HepG2 (cell line): Measurements from ENCODE around the gene SH3D19. TPM values are rescaled to one million over a fixed set of nuclear protein-coding genes. Genes with fewer than 3 reads are reported as not detected.
A peak's percentile ranks its signal among the peaks of the same experiment; 100 is the strongest.

Source experiments
- ARHGAP35 ChIP-seq: sonication (generic); formaldehyde crosslinking; IDR thresholded peaks from 2 replicates; pipeline ENCODE4 v1.9.0; 2022; ENCODE audit warnings: mild to moderate bottlenecking, inconsistent platforms, moderate library complexity, missing genetic modification reagents, borderline replicate concordance
- GFI1 ChIP-seq: sonication (generic); formaldehyde crosslinking; IDR thresholded peaks from 2 replicates; pipeline ENCODE4 v1.5.0; 2020; ENCODE audit warnings: missing genetic modification reagents, mild to moderate bottlenecking, borderline replicate concordance
- KLF6 ChIP-seq: IDR thresholded peaks from 2 replicates; pipeline ENCODE4 v1.8.0; 2016; ENCODE audit warnings: missing biosample characterization, missing genetic modification reagents
- NFKBIZ ChIP-seq: IDR thresholded peaks from 2 replicates; pipeline ENCODE4 v1.6.1; 2018; ENCODE audit warnings: missing genetic modification reagents, missing compliant biosample characterization
- ONECUT2 ChIP-seq: sonication (generic); formaldehyde crosslinking; IDR thresholded peaks from 2 replicates; pipeline ENCODE4 v1.4.0; 2020; ENCODE audit warnings: missing genetic modification reagents
- POLR2G ChIP-seq: fragments of 200-400 bp; formaldehyde crosslinking; IDR thresholded peaks from 2 replicates; pipeline ENCODE4 v1.6.1; 2018; ENCODE audit warnings: mild to moderate bottlenecking, low read depth, low read length, moderate library complexity
- U2AF1 ChIP-seq: fragments of 200-400 bp; formaldehyde crosslinking; optimal IDR thresholded peaks from 2 replicates; pipeline ENCODE3; 2017; ENCODE audit warnings: mild to moderate bottlenecking, low read depth, low read length
- ZNF788 ChIP-seq: sonication (generic); formaldehyde crosslinking; IDR thresholded peaks from 2 replicates; pipeline ENCODE4 v1.5.0; 2020; ENCODE audit warnings: mild to moderate bottlenecking, missing genetic modification reagents, borderline replicate concordance
- polyA plus RNA-seq, 8 experiments: library from polyadenylated mRNA; depleted of rRNA in 3 of 8; stranded (reverse) in 7 of 8; unstranded in 1 of 8; fragments of >200 nt; fragmentation: Illumina TruSeq in 4 of 8; extraction: Trizol in 4 of 8; gene quantifications; 2 replicates each; pipeline versions ENCODE4 v1.2.1 to v1.2.3, GENCODE V29; 2011 to 2016; ENCODE audit warnings: low read depth in 4 of 8, missing spikeins in 1 of 8, mixed read lengths in 1 of 8; ENCODE audit not compliant: insufficient read depth in 1 of 8
- total RNA-seq, 5 experiments: library from RNA; depleted of rRNA; stranded (reverse); fragments of >200 nt; fragmentation: Illumina TruSeq; extraction: Trizol; gene quantifications; 2 replicates each; pipeline ENCODE4 v1.2.3, GENCODE V29; 2016; ENCODE audit warnings: low read depth in 1 of 5
- TF ChIP-seq, protein P1 (sequence below): sonication (generic); formaldehyde crosslinking; IDR thresholded peaks from 2 replicates; pipeline ENCODE4 v1.8.0; 2022; ENCODE audit warnings: mild to moderate bottlenecking, missing genetic modification reagents; ENCODE audit not compliant: insufficient replicate concordance
- TF ChIP-seq, protein P2 (sequence below): sonication (generic); formaldehyde crosslinking; IDR thresholded peaks from 2 replicates; pipeline ENCODE4 v1.4.0; 2020; ENCODE audit warnings: missing genetic modification reagents
- TF ChIP-seq, protein P3 (sequence below): sonication (generic); formaldehyde crosslinking; IDR thresholded peaks from 2 replicates; pipeline ENCODE4 v1.4.0; 2020; ENCODE audit warnings: missing genetic modification reagents
- TF ChIP-seq, protein P4 (sequence below): IDR thresholded peaks from 2 replicates; pipeline ENCODE4 v1.6.1; 2016; ENCODE audit warnings: missing compliant biosample characterization, missing genetic modification reagents, borderline replicate concordance

SH3D19 gene
- total and polyA plus RNA-seq, 2 of the 13 experiments (the other 11 are each of a cell fraction or from before 2014, with no cell fraction given): 31.2 to 38.0 TPM

DNA sequence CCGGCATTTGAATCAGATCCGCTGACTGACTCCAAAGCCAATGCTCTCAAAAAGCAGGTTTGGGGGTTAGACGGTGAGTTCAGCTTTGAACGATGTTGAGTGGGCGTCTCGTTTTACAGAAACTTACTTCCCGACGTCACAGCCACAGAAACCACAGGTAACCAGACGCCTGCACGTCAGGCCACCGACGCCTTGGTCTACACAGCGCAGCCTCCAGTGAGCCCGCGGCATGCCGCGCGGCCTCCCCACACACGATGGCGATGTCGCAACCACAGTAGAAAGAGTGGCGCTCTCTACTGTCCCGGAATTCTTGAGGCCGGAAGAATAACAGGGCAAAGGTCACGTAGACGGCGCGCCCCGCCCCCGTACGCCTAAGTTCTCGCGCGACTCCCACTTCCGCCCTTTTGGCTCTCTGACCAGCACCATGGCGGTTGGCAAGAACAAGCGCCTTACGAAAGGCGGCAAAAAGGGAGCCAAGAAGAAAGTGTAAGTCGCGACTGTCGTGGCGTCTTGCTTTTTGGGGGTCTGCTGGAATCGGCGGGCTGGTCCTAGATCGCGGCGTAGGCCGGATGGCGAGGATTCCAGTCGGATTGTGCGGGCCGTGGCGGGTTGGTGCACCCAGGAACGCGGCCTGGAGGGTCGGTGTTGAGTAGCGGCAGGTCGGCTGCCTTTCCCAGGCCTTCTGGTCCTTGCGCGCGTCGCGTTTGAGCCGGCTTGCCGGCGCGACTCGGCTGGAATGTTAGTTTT, 226.0 kb downstream of the SH3D19 start, which contains the start of gene RPS3A (continued):
- TF ChIP-seq, protein P1, sequence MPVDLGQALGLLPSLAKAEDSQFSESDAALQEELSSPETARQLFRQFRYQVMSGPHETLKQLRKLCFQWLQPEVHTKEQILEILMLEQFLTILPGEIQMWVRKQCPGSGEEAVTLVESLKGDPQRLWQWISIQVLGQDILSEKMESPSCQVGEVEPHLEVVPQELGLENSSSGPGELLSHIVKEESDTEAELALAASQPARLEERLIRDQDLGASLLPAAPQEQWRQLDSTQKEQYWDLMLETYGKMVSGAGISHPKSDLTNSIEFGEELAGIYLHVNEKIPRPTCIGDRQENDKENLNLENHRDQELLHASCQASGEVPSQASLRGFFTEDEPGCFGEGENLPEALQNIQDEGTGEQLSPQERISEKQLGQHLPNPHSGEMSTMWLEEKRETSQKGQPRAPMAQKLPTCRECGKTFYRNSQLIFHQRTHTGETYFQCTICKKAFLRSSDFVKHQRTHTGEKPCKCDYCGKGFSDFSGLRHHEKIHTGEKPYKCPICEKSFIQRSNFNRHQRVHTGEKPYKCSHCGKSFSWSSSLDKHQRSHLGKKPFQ: peak; percentile 64
- TF ChIP-seq POLR2G (peak; percentile 99), U2AF1 (peak; percentile 99), ONECUT2 (CRISPR knock-in tag) (peak; percentile 48; the same call in 1 of the 2 replicates), NFKBIZ (CRISPR knock-in tag) (peak; percentile 91), KLF6 (CRISPR knock-in tag) (peak; percentile 86; the same call in 1 of the 2 replicates), ZNF788 (CRISPR knock-in tag) (peak; percentile 98; the same call in 1 of the 2 replicates), ARHGAP35 (peak; percentile 91), GFI1 (CRISPR knock-in tag) (peak; percentile 42; the same call in 1 of the 2 replicates)
- TF ChIP-seq, protein P2, sequence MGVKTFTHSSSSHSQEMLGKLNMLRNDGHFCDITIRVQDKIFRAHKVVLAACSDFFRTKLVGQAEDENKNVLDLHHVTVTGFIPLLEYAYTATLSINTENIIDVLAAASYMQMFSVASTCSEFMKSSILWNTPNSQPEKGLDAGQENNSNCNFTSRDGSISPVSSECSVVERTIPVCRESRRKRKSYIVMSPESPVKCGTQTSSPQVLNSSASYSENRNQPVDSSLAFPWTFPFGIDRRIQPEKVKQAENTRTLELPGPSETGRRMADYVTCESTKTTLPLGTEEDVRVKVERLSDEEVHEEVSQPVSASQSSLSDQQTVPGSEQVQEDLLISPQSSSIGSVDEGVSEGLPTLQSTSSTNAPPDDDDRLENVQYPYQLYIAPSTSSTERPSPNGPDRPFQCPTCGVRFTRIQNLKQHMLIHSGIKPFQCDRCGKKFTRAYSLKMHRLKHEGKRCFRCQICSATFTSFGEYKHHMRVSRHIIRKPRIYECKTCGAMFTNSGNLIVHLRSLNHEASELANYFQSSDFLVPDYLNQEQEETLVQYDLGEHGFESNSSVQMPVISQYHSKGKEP (CRISPR knock-in tag): no peak
- TF ChIP-seq, protein P3, sequence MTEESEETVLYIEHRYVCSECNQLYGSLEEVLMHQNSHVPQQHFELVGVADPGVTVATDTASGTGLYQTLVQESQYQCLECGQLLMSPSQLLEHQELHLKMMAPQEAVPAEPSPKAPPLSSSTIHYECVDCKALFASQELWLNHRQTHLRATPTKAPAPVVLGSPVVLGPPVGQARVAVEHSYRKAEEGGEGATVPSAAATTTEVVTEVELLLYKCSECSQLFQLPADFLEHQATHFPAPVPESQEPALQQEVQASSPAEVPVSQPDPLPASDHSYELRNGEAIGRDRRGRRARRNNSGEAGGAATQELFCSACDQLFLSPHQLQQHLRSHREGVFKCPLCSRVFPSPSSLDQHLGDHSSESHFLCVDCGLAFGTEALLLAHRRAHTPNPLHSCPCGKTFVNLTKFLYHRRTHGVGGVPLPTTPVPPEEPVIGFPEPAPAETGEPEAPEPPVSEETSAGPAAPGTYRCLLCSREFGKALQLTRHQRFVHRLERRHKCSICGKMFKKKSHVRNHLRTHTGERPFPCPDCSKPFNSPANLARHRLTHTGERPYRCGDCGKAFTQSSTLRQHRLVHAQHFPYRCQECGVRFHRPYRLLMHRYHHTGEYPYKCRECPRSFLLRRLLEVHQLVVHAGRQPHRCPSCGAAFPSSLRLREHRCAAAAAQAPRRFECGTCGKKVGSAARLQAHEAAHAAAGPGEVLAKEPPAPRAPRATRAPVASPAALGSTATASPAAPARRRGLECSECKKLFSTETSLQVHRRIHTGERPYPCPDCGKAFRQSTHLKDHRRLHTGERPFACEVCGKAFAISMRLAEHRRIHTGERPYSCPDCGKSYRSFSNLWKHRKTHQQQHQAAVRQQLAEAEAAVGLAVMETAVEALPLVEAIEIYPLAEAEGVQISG: peak; percentile 100
- TF ChIP-seq, protein P4, sequence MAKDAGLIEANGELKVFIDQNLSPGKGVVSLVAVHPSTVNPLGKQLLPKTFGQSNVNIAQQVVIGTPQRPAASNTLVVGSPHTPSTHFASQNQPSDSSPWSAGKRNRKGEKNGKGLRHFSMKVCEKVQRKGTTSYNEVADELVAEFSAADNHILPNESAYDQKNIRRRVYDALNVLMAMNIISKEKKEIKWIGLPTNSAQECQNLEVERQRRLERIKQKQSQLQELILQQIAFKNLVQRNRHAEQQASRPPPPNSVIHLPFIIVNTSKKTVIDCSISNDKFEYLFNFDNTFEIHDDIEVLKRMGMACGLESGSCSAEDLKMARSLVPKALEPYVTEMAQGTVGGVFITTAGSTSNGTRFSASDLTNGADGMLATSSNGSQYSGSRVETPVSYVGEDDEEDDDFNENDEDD (CRISPR knock-in tag): peak; percentile 81; the same call in 1 of the 2 replicates
